Activated T-cell treated with anti-CD3 and anti-CD28 coated beads, Interleukin-2, amount 50 U/mL, for 1 hour (primary cell): ENCODE data around the gene ATM.
"Not testable (repeated sequence)": the region's sequence is repeated elsewhere in the genome, so short reads cannot be mapped to it uniquely, and the experiment has no call there.

ENCODE experiments used
- DNase-seq: peaks from one replicate; pipeline ENCODE4 v3.0.0-alpha.2; 2020

ATM gene

DNA sequence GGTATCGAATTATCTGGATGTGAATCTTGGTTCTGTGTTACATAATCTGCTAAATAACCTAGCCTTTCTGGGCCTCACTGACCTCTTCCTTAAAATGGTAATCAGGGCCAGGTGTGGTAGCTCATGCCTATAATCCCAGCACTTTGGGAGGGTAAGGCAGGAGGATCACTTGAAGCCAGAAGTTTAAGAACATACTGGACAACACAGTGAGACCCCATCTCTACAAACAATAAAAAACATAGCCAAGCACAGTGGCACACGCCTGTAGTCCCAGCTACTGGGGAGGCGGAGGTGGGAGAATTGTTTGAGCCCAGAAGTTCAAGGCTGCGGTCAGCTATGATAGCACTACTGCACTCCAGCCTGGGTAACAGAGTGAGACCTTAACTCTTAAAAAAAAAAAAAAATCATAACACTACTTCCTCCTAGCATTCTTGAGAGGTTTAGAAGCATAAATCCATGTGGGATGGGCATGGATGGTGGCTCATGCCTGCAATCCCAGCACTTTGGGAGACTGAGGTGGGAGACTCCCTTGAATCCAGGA lies 171.9 kb downstream of the ATM start:
- no peak for DNase-seq

DNA sequence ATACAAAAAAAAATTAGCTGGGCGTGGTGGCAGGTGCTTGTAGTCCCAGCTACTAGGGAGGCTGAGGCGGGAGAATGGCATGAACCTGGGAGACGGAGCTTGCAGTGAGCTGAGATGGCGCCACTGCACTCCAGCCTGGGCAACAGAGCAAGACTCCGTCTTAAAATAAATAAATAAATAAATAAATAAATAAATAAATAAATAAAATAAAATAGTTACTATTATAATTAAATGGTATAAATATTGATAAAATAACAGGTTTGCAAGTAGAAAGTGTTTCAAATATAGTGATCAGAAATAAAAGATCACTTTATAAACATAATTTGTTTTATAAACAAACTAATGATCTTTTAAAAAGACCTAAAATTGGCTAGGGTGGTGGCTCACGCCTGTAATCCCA lies 173.8 kb downstream of the ATM start:
- DNase-seq, result not testable (repeated sequence)

DNA sequence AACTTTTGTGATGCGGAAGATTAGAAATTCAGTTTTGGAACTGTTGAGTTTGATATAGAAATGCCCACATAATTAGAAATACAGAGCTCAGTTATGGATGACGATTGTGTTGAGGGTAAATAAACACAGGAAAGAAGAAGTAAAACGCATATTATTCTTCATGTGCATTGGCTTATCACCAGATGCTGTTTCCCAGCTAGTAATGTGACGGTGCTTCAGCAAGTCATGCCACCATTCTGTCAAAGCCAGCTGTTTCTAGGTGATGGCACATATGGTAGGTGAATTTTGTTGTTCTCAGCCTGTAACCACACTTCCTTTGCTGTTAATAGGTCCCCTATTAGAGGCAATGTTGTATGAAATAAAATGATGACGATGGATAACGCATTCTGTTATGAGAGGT lies 175.6 kb downstream of the ATM start:
- no peak for DNase-seq

DNA sequence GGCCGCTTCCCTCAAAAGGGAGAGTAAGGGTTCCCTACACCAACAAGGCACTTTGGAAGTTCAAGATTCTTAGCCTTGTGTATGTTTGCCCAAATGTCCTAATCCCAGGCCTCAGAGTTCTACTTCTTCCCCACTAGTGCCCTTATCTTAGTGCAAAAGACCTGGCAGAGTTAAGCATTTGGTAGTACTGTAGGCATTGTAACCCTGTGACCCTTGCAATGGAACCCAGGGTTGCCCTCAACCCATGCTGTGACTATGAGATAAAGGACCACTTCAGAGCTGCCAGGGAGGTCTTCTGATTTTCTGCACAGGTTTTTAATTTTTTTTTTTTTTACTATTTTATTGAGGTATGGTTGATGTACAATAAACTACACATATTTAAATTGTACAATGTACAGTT lies 179.4 kb downstream of the ATM start:
- no peak for DNase-seq

DNA sequence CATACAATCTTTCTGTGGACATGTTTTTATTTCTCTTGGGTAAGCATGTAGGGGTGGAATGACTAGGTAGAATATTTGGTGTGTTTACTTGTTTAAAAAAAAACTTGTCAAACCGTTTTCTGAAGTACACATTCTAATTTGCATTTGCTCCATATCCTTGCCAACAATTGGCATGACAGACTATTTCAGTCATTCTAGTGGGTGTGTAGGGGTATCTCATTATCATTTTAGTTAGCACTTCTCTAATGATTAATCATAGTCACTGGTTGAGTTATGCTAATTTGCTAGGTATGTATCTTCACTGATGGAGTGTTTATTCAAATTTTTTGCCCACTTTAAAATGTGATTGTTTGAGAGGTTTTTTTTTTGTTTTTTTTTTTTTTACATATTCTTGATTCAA lies 180.2 kb downstream of the ATM start:
- no peak for DNase-seq

DNA sequence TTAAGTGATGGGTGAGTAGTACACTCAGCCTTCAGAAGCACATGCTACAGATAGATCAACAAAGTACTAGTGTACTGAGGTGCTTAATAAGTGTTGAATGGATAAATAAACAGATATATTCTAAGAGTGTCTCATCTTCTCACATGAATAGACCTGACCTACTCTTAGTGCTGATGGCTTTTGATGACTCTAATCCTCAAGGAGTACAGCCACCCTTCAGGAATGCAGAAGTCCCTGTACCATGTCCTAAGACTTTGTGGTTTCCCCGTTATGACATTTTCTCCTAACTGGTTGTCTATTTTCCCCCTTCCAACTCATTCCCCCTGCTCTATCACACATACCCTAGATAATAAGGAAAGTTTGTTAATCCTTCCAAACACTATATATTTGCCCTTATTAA lies 182.8 kb downstream of the ATM start:
- DNase-seq, result no peak

DNA sequence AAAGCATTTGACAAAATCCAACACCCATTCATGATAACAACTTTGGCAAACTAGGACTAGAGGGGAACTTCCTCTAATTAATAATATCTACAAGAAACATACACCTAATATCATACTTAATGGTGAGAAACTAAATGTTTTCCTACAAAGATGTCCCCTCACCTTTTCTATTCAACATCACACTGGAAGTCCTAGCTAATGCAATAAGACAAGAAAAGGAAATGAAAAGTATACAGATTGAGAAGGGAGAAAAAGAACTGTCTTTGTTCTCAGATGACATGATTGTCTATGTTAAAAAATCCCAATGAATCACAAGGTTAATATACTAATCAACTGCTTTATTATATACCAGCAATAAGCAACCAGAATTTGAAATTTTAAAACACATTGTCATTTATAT lies 192.1 kb downstream of the ATM start:
- DNase-seq, result no peak

DNA sequence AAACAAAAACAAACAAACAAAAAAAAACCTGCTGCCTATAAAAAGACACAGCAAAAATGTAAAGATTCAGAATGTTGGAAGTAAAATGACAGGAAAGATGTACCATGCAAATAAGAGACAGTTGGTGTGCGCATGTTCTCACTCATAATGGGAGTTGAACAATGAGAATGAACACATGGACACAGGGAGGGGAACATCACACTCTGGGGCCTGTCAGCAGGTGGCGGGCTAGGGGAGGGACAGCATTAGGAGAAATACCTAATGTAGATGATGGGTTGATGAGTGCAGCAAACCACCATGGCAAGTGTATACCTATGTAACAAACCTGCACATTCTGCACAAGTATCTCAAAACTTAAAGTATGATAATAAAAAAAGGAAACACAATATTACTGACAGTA lies 194.7 kb downstream of the ATM start:
- DNase-seq, result peak; percentile 38
